Daoy (cell line): ENCODE results near the gene FUZ. TPM values are rescaled to one million over a fixed set of nuclear protein-coding genes. Genes with fewer than 3 reads are reported as not detected.

Experiments used
- DNase-seq: peaks from one replicate; pipeline ENCODE4 v3.0.0-alpha.2; 2015; ENCODE audit warnings: low read depth
- total RNA-seq: library from RNA; depleted of rRNA; stranded (reverse); fragments of >200 nt; shearing (Covaris generic); gene quantifications from 2 replicates; pipeline ENCODE4 v1.2.3, GENCODE V29; 2014

FUZ gene
- total RNA-seq, 1 experiment from 2014 or later, result 20.1 TPM

GRCh38 chr19:49807058-49807903 is 5.8 kb downstream of the FUZ start:
- no peak for DNase-seq

GRCh38 chr19:49806620-49806959 is 6.5 kb downstream of the FUZ start:
- no peak for DNase-seq

- DNase-seq, result no peak
Observed at GRCh38 chr19:49805822-49806619, 7.1 kb downstream of the FUZ start.

DNA sequence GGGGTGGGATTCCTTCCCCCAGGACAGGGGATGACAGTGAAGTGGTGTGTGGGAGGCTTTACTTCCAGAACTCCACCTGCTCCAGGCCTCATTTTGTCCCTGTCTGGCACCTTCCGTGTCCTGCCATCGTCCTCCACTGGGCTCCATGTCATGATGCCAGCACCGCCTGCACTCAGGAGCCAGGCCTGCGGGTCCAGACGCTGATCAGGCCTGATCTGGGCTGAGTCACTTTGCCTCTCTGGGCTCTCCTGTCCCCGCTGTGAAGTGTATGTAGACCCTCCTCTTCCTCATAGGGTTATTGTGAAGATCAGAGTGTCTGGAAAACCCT is 9.6 kb downstream of the FUZ start:
- no peak for DNase-seq

DNA sequence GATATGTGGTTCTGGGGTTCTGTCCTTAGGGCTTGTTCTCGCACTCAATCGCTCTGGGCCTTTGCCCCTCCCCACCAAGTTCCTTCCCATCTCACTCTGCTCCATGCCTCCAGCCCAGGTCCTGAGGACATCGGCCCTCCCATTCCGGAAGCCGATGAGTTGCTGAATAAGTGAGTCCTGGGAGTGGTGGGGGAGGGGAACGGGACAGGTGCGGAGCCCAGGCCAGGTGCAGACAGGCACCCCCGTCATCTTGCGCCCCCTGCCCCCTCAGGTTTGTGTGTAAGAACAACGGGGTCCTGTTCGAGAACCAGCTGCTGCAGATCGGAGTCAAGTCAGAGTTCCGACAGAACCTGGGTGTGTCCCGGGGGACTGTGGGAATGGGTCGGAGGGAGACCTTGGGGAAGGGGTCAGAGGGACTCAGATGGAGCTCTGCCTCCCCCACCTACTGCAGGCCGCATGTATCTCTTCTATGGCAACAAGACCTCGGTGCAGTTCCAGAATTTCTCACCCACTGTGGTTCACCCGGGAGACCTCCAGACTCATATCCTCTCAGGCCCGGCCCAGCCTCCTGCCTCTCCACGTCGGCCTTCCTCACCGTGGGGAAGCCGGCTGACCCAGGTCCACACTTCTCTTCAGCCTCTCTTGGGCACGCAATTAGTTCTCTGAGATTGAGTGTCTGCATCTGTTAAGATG is 10.1 kb downstream of the FUZ start:
- DNase-seq, result no peak

GRCh38 chr19:49801966-49802661 is 11.0 kb downstream of the FUZ start:
- DNase-seq, result peak; percentile 74

DNA sequence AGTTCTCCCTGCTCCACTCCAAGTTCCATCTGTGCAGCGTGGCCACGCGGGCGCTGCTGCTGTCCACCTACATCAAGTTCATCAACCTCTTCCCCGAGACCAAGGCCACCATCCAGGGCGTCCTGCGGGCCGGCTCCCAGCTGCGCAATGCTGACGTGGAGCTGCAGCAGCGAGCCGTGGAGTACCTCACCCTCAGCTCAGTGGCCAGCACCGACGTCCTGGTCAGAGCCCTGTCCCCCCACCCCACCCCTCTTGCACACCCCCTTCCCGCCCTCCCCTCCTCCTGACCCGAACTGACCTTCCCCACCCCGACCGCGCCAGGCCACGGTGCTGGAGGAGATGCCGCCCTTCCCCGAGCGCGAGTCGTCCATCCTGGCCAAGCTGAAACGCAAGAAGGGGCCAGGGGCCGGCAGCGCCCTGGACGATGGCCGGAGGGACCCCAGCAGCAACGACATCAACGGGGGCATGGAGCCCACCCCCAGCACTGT is 11.6 kb downstream of the FUZ start:
- DNase-seq, result no peak

DNA sequence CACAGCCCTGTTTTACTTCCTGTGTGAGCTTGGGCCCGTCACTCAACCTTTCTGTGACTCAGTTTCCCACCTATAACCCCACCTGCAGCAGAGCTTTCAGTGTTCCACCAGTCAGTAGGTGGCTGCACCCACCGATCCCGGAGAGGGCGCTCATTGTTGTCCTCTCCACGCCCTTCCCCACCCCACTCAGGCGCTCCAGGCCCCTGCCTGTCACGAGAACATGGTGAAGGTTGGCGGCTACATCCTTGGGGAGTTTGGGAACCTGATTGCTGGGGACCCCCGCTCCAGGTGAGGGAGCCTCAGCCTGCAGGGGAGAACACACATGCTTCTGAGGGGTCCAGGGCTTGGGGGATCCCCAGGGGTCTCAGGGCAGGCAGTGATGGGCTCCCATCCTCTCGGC is 12.3 kb downstream of the FUZ start:
- no peak for DNase-seq

DNA sequence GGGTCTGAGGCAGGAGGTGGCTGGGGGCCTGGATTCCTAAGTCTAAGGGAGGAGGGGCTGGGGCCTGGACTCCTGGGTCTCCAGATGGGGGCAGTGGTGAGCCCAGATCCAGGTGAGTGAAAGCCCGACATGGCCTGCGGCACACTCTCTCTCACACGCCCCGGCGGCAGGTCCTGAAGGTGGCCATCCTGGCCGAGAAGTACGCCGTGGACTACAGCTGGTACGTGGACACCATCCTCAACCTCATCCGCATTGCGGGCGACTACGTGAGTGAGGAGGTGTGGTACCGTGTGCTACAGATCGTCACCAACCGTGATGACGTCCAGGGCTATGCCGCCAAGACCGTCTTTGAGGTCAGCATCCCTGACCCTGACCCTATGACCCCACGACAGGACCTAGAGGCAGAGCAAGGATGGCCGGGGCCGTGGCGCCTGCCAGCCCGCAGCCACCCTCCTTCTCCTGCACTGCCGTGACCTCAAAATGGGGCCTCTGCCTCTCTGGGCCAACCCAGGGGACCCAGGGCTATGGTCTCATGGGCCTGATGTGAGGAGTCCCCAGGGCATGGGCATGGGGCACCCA is 13.2 kb downstream of the FUZ start:
- no peak for DNase-seq

DNA sequence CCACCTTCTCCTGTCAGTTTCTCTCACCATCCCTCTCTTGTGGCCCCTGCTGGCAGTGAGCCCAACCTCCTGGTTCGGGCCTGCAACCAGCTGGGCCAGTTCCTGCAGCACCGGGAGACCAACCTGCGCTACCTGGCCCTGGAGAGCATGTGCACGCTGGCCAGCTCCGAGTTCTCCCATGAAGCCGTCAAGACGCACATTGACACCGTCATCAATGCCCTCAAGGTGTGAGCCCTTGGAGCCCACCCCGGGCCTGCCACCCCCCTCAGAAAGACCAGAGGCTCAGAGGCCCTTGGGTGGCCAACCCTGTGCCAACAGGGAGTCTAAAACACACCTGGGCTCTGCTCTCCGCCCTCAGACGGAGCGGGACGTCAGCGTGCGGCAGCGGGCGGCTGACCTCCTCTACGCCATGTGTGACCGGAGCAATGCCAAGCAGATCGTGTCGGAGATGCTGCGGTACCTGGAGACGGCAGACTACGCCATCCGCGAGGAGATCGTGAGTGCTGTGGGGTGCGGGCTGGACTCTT is 13.8 kb downstream of the FUZ start:
- no peak for DNase-seq

GRCh38 chr19:49798574-49798973 is 14.5 kb downstream of the FUZ start:
- DNase-seq, result no peak

DNA sequence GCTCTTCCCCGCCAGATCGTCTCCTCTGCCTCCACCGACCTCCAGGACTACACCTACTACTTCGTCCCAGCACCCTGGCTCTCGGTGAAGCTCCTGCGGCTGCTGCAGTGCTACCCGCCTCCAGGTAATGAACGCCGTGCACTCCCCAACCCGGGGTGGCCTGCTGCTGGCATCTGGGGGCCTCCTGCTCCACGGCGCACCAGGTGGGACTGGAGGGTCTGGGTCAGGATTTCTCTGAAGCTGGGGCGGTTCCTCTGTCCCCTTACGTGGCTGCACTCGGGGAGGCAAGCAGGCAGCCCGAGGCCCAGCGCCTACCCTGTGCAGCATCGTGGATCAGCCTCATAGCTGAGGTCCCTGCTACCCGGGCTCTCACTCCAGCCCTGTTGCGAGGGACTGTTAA is 17.5 kb downstream of the FUZ start:
- DNase-seq, result no peak

GRCh38 chr19:49793561-49793840 is 19.6 kb downstream of the FUZ start:
- no peak for DNase-seq

- no peak for DNase-seq
Observed at GRCh38 chr19:49792829-49793560, 20.1 kb downstream of the FUZ start.

GRCh38 chr19:49791776-49792445 is 21.2 kb downstream of the FUZ start:
- no peak for DNase-seq

- no peak for DNase-seq
Observed at GRCh38 chr19:49790866-49791265, 22.2 kb downstream of the FUZ start.

- DNase-seq, result no peak
Observed at GRCh38 chr19:49788857-49789256, 24.2 kb downstream of the FUZ start.

GRCh38 chr19:49787746-49788145 is 25.3 kb downstream of the FUZ start:
- no peak for DNase-seq

GRCh38 chr19:49786376-49786820 is 26.7 kb downstream of the FUZ start:
- peak; percentile 39 for DNase-seq

DNA sequence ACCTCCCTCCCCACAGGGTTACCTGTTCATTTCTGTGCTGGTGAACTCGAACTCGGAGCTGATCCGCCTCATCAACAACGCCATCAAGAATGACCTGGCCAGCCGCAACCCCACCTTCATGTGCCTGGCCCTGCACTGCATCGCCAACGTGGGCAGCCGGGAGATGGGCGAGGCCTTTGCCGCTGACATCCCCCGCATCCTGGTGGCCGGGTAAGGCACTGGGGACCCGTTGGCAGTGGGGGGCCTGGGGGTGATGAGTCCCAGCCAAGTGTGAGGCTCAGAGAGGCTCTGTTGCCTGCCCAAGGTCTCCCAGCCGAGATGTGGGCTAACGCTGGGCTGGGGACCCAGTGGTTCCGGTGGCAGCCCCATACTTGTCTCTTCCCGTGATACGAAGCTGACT is 30.6 kb downstream of the FUZ start:
- no peak for DNase-seq
